NK-92 (cell line): ENCODE data around the gene DCP1B.

ENCODE experiments used
- DNase-seq: peaks from one replicate; lab custom pipeline; 2025; ENCODE audit not compliant: unreplicated experiment; lab: John Stamatoyannopoulos, UW

The DCP1B gene

GRCh38 chr12:2017546-2018337 is 13.5 kb upstream of the DCP1B start:
- DNase-seq, result no peak

- no peak for DNase-seq
These were observed 12.7 kb upstream of the DCP1B start for GRCh38 chr12:2016862-2017545.

- DNase-seq, result no peak
These were observed 10.0 kb upstream of the DCP1B start for GRCh38 chr12:2014231-2014630.

GRCh38 chr12:2013527-2014223 is 9.4 kb upstream of the DCP1B start:
- DNase-seq, result no peak

- no peak for DNase-seq
These were observed 8.8 kb upstream of the DCP1B start for GRCh38 chr12:2013086-2013485.

- no peak for DNase-seq
These were observed 7.7 kb upstream of the DCP1B start for GRCh38 chr12:2011643-2012607.

- no peak for DNase-seq
These were observed 5.4 kb upstream of the DCP1B start for GRCh38 chr12:2009623-2010022.

DNA sequence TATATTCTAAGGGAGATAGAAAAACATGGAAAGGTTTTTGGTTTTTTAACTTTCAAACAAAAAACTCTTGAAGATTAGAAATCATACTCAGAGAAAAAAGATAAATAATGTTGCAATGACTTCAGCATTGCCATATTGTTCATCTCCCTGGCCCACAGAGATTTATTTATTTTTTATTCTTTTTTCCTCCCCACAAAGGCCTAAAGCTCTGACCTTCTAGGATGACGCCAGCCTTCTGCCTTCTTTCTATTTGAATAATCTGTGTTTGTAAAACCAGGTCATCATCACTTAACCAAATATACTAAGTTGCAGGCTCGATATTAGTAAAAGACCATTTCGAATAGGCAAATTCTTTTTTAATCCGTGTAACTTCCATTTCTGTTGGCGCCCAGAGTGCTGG is 4.4 kb upstream of the DCP1B start:
- no peak for DNase-seq

DNA sequence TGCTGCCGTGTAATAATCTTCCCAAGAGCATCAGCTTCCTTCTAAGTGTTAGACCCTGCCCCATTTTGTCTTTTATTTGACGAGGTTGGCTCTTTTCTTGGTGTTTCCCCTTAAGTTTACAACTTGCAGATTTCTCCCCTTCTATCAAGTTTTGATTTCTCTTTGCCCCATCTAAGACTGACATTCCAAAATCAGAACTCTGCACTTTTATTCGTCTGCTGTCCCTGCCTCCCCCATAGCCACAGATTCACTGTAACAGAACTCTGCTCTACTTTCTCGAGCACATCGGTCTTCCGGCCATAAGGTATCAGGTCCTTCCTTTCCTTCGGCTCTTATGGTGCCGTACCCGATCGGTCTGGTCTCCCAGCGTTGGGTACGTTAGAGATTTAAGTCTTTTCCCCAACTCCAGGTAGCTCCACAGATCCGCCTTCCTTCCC is 563 bp downstream of the DCP1B start:
- no peak for DNase-seq

GRCh38 chr12:1995205-1995896 is 8.9 kb downstream of the DCP1B start:
- DNase-seq, result no peak

DNA sequence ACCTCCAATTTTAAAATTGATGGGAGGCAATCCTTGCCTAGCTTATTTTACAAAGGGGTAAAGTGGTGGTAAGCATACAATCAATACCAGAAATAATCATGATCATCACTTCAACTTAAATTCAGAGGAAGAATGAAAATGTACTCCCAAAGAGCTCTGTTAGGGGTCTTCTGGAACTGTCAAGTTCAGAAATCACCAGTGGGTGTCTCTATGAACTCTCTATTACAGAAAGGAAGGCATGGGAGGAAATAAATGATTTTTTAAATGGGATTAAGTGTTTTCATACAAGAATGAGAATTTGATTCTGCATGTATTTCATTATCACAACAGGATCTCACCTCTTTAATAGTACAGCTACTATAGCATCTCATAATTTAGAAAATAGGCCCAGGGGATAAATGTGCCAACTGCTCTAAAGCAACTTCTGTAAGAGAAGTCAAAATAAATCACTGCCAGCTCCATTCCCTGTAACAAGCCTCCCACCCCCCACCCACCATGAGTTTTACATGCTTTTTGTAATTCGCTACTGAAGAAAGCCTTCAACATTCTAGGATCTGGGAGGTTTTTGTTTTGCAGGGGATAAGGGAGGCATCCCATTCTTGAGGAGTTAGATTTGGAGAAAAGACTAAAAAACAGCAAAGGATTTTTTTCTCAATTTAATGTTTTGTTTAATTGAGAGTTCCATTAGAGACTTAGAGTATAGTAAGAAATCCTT is 9.7 kb downstream of the DCP1B start:
- DNase-seq, result no peak

- no peak for DNase-seq
These were observed 10.3 kb downstream of the DCP1B start for GRCh38 chr12:1993871-1994371.

- DNase-seq, result no peak
These were observed 10.9 kb downstream of the DCP1B start for GRCh38 chr12:1993341-1993740.

- DNase-seq, result no peak
These were observed 11.5 kb downstream of the DCP1B start for GRCh38 chr12:1992732-1993131.

DNA sequence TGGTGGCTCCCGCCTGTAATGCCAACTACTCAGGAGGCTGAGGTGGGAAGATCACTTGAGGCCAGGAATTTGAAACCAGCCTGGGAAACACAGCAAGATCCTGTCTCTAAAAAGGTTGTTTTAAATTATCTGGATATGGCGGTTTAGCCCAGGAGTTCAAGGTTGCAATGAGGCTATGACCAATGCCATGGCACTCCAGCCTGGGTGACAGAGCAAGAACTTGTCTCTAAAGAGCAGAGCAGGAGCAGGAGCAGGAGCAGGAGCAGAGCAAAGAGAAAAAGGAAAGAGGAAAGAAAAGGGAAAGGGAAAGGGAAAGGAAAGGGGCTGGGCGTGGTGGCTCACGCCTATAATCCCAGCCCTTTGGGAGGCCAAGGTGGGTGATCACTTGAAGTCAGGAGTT is 15.1 kb downstream of the DCP1B start:
- DNase-seq, result no peak

DNA sequence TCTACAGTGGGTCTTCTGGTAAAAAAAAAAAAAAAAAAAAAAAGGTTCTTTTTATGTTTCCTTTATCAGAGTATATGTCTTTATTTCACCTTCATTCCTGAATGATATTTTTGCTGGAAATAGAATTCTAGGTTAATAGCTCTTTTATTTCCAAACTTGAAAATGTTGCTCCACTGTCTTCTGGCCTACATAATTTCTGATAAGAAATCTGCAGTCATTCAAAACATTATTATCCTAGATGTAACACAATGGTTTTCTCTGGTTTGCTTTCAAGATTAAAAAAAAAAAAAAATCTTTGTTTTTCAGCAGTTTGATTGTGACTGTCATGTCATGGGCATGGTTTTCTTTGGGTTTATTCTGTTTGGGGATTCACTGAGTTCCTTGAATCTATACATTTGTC is 19.5 kb downstream of the DCP1B start:
- no peak for DNase-seq

- DNase-seq, result no peak
These were observed 24.0 kb downstream of the DCP1B start for GRCh38 chr12:1980282-1980681.

- no peak for DNase-seq
These were observed 26.0 kb downstream of the DCP1B start for GRCh38 chr12:1978078-1978862.

- no peak for DNase-seq
These were observed 26.7 kb downstream of the DCP1B start for GRCh38 chr12:1977588-1977987.
